GM23338 (cell line): ENCODE measurements around the gene VPS25.

Source experiments
- CREB1 ChIP-seq: fragments of 250-450 bp; sonication (Bioruptor Pico); IDR thresholded peaks from 2 replicates; pipeline ENCODE4 v1.5.0; 2020; ENCODE audit warnings: low read depth, mild to moderate bottlenecking, moderate library complexity
- EZH2 ChIP-seq: fragments of 200-600 bp; sonication (generic); IDR thresholded peaks from one replicate; pipeline ENCODE4 v1.8.0; 2017; ENCODE audit warnings: antibody characterized with exemption, mild to moderate bottlenecking, low read depth; ENCODE audit not compliant: unreplicated experiment
- EZH2phosphoT487 ChIP-seq: fragments of 200-600 bp; sonication (generic); IDR thresholded peaks from one replicate; pipeline ENCODE4 v1.8.1; 2018; ENCODE audit warnings: antibody characterized with exemption; ENCODE audit not compliant: unreplicated experiment
- NANOG ChIP-seq: IDR thresholded peaks from 2 replicates; pipeline ENCODE4 v1.6.1; 2016; ENCODE audit warnings: antibody characterized with exemption, borderline replicate concordance
- POLR2AphosphoS5 ChIP-seq: IDR thresholded peaks from 2 replicates; pipeline ENCODE4 v1.6.1; 2016; ENCODE audit warnings: antibody characterized with exemption, low read depth
- TF ChIP-seq, protein P1 (sequence below), 2 experiments: fragments of 200-600 bp in 1 of 2; sonication (generic) in 1 of 2; conservative IDR thresholded peaks; 2 replicates each; pipeline versions ENCODE4 v1.5.1 to v1.6.1; 2016 to 2017; ENCODE audit warnings: antibody characterized with exemption in 2 of 2, low read depth in 2 of 2, mild to moderate bottlenecking in 2 of 2, moderate library complexity in 1 of 2
- TF ChIP-seq, protein P2 (sequence below): fragments of 250-450 bp; sonication (Bioruptor Pico); IDR thresholded peaks from 2 replicates; pipeline ENCODE4 v1.5.0; 2020; ENCODE audit warnings: mild to moderate bottlenecking, moderate library complexity
- TF ChIP-seq, protein P3 (sequence below): IDR thresholded peaks from one replicate; pipeline ENCODE4 v1.6.1; 2018; ENCODE audit warnings: antibody characterized with exemption; ENCODE audit not compliant: unreplicated experiment

DNA sequence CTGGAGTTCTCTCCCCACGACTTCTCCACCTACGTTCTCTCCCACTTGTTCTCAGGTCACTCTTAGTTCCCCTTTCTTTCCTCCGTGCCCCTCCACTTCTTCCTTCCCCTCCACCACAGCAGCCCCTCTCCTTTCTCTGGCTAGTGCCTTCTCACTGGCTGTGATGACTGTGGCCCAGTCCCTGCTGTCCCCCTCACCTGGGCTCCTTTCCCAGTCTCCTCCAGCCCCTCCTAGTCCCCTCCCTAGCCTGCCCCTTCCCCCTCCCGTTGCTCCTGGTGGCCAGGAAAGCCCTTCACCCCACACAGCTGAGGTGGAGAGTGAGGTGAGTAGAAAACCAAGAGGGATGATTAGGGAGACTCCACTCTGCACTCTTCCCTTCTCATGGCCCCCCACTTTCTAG lies 21.8 kb downstream of the VPS25 start:
- TF ChIP-seq POLR2AphosphoS5 (no peak), CREB1 (CRISPR knock-in tag) (no peak), EZH2 (no peak), EZH2phosphoT487 (no peak), NANOG (no peak)
- TF ChIP-seq, protein P1, sequence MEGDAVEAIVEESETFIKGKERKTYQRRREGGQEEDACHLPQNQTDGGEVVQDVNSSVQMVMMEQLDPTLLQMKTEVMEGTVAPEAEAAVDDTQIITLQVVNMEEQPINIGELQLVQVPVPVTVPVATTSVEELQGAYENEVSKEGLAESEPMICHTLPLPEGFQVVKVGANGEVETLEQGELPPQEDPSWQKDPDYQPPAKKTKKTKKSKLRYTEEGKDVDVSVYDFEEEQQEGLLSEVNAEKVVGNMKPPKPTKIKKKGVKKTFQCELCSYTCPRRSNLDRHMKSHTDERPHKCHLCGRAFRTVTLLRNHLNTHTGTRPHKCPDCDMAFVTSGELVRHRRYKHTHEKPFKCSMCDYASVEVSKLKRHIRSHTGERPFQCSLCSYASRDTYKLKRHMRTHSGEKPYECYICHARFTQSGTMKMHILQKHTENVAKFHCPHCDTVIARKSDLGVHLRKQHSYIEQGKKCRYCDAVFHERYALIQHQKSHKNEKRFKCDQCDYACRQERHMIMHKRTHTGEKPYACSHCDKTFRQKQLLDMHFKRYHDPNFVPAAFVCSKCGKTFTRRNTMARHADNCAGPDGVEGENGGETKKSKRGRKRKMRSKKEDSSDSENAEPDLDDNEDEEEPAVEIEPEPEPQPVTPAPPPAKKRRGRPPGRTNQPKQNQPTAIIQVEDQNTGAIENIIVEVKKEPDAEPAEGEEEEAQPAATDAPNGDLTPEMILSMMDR (conservative IDR thresholded peaks at IDR 0.05; ENCODE audit: low read depth in 2 of 2), result no peak
- TF ChIP-seq, protein P2, sequence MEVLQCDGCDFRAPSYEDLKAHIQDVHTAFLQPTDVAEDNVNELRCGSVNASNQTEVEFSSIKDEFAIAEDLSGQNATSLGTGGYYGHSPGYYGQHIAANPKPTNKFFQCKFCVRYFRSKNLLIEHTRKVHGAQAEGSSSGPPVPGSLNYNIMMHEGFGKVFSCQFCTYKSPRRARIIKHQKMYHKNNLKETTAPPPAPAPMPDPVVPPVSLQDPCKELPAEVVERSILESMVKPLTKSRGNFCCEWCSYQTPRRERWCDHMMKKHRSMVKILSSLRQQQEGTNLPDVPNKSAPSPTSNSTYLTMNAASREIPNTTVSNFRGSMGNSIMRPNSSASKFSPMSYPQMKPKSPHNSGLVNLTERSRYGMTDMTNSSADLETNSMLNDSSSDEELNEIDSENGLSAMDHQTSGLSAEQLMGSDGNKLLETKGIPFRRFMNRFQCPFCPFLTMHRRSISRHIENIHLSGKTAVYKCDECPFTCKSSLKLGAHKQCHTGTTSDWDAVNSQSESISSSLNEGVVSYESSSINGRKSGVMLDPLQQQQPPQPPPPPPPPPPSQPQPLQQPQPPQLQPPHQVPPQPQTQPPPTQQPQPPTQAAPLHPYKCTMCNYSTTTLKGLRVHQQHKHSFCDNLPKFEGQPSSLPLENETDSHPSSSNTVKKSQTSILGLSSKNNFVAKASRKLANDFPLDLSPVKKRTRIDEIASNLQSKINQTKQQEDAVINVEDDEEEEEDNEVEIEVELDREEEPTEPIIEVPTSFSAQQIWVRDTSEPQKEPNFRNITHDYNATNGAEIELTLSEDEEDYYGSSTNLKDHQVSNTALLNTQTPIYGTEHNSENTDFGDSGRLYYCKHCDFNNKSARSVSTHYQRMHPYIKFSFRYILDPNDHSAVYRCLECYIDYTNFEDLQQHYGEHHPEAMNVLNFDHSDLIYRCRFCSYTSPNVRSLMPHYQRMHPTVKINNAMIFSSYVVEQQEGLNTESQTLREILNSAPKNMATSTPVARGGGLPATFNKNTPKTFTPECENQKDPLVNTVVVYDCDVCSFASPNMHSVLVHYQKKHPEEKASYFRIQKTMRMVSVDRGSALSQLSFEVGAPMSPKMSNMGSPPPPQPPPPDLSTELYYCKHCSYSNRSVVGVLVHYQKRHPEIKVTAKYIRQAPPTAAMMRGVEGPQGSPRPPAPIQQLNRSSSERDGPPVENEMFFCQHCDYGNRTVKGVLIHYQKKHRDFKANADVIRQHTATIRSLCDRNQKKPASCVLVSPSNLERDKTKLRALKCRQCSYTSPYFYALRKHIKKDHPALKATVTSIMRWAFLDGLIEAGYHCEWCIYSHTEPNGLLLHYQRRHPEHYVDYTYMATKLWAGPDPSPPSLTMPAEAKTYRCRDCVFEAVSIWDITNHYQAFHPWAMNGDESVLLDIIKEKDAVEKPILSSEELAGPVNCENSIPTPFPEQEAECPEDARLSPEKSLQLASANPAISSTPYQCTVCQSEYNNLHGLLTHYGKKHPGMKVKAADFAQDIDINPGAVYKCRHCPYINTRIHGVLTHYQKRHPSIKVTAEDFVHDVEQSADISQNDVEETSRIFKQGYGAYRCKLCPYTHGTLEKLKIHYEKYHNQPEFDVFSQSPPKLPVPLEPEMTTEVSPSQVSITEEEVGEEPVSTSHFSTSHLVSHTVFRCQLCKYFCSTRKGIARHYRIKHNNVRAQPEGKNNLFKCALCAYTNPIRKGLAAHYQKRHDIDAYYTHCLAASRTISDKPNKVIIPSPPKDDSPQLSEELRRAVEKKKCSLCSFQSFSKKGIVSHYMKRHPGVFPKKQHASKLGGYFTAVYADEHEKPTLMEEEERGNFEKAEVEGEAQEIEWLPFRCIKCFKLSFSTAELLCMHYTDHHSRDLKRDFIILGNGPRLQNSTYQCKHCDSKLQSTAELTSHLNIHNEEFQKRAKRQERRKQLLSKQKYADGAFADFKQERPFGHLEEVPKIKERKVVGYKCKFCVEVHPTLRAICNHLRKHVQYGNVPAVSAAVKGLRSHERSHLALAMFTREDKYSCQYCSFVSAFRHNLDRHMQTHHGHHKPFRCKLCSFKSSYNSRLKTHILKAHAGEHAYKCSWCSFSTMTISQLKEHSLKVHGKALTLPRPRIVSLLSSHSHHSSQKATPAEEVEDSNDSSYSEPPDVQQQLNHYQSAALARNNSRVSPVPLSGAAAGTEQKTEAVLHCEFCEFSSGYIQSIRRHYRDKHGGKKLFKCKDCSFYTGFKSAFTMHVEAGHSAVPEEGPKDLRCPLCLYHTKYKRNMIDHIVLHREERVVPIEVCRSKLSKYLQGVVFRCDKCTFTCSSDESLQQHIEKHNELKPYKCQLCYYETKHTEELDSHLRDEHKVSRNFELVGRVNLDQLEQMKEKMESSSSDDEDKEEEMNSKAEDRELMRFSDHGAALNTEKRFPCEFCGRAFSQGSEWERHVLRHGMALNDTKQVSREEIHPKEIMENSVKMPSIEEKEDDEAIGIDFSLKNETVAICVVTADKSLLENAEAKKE (CRISPR knock-in tag), result no peak
- TF ChIP-seq, protein P3, sequence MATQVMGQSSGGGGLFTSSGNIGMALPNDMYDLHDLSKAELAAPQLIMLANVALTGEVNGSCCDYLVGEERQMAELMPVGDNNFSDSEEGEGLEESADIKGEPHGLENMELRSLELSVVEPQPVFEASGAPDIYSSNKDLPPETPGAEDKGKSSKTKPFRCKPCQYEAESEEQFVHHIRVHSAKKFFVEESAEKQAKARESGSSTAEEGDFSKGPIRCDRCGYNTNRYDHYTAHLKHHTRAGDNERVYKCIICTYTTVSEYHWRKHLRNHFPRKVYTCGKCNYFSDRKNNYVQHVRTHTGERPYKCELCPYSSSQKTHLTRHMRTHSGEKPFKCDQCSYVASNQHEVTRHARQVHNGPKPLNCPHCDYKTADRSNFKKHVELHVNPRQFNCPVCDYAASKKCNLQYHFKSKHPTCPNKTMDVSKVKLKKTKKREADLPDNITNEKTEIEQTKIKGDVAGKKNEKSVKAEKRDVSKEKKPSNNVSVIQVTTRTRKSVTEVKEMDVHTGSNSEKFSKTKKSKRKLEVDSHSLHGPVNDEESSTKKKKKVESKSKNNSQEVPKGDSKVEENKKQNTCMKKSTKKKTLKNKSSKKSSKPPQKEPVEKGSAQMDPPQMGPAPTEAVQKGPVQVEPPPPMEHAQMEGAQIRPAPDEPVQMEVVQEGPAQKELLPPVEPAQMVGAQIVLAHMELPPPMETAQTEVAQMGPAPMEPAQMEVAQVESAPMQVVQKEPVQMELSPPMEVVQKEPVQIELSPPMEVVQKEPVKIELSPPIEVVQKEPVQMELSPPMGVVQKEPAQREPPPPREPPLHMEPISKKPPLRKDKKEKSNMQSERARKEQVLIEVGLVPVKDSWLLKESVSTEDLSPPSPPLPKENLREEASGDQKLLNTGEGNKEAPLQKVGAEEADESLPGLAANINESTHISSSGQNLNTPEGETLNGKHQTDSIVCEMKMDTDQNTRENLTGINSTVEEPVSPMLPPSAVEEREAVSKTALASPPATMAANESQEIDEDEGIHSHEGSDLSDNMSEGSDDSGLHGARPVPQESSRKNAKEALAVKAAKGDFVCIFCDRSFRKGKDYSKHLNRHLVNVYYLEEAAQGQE, result no peak
